ENCODE results near the gene AKT3. TPM values are rescaled to one million over a fixed set of nuclear protein-coding genes. Genes with fewer than 3 reads are reported as not detected.

The AKT3 gene
- total RNA-seq, 1 donor from 2014 or later, result 107 TPM

DNA sequence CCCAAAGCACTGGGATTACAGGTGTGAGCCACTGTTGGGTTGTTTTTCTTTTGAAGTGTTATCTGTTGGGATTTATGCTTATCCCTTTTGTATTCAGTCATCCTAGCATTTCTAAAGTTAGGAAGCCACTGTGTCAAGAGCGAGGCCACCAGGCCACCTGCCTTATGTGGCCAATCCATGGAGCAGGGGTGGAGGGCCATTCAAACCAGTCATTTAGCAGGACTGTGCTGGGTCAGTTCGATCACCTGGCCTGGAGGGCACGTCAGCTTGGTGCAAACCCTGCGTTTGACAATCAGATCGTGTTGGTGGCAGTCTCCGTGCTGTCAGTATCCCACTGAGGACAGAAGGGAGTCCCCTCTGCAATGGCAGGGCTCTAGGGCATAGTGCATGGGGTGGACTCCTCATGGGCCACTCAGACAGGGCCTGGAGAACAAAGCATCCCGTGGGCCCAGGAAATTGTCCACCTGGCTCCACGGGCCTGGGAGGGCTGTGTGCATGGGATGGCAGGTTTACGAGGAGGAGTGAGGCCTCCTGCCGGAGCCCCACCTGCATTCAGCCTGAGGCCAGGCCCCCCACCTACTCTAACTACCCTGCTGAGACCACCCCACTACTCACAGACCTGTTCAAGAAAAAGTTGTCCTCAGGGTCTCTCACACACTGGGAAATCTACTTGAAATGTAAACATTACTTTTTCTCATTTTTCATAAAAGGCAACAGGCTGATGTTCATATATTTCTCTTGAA is 351.9 kb downstream of the AKT3 start:
- DNase-seq (ENCODE audit: extremely low spot score, unreplicated experiment), result peak; percentile 72
- no peaks in the 10 kb centered on the region for H3K27me3 Mint-ChIP-seq (ENCODE audit: unreplicated experiment)
- H3K4me1 Mint-ChIP-seq (ENCODE audit: unreplicated experiment), result peaks cover 7% of the 10 kb centered on the region
- H3K36me3 Mint-ChIP-seq (ENCODE audit: unreplicated experiment), result peaks cover 34% of the 10 kb centered on the region
- TF ChIP-seq, protein P1, sequence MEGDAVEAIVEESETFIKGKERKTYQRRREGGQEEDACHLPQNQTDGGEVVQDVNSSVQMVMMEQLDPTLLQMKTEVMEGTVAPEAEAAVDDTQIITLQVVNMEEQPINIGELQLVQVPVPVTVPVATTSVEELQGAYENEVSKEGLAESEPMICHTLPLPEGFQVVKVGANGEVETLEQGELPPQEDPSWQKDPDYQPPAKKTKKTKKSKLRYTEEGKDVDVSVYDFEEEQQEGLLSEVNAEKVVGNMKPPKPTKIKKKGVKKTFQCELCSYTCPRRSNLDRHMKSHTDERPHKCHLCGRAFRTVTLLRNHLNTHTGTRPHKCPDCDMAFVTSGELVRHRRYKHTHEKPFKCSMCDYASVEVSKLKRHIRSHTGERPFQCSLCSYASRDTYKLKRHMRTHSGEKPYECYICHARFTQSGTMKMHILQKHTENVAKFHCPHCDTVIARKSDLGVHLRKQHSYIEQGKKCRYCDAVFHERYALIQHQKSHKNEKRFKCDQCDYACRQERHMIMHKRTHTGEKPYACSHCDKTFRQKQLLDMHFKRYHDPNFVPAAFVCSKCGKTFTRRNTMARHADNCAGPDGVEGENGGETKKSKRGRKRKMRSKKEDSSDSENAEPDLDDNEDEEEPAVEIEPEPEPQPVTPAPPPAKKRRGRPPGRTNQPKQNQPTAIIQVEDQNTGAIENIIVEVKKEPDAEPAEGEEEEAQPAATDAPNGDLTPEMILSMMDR (IDR thresholded peaks at IDR 0.05), result no peak
- no peaks in the 10 kb centered on the region for H3K9me3 Mint-ChIP-seq (ENCODE audit: unreplicated experiment)
- no peak overlapping the region for H3K27ac Mint-ChIP-seq (ENCODE audit: unreplicated experiment)
- no peak overlapping the region for H3K4me3 Mint-ChIP-seq (ENCODE audit: unreplicated experiment)

DNA sequence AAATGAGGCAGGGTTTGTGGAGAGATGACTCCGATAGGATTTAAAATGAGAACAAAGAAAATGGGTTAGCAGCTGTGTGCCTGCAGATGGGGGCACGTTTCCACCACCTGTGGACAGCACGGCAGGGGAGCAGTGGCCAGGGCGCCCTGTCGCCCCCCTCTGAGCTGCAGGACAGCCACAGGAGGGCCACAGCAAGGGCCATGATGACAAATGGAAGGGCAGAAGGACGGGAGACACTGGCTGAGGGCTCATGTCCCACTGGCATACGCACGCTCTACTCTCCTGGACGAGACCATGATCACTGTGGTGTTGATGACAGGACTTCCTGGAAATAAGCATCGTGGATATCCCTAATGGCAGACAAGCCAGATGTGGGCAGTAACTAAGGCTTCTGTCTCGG is 353.2 kb downstream of the AKT3 start:
- TF ChIP-seq, protein P1 (IDR thresholded peaks at IDR 0.05), result no peak
- Mint-ChIP-seq H3K4me1 (ENCODE audit: unreplicated experiment) (peaks cover 8% of the 10 kb centered on the region), H3K27ac (ENCODE audit: unreplicated experiment) (peak overlapping the region; percentile 31), H3K36me3 (ENCODE audit: unreplicated experiment) (peaks cover 27% of the 10 kb centered on the region), H3K9me3 (ENCODE audit: unreplicated experiment) (no peaks in the 10 kb centered on the region), H3K4me3 (ENCODE audit: unreplicated experiment) (no peak overlapping the region), H3K27me3 (ENCODE audit: unreplicated experiment) (no peaks in the 10 kb centered on the region)
- no peak for DNase-seq (ENCODE audit: extremely low spot score, unreplicated experiment)

DNA sequence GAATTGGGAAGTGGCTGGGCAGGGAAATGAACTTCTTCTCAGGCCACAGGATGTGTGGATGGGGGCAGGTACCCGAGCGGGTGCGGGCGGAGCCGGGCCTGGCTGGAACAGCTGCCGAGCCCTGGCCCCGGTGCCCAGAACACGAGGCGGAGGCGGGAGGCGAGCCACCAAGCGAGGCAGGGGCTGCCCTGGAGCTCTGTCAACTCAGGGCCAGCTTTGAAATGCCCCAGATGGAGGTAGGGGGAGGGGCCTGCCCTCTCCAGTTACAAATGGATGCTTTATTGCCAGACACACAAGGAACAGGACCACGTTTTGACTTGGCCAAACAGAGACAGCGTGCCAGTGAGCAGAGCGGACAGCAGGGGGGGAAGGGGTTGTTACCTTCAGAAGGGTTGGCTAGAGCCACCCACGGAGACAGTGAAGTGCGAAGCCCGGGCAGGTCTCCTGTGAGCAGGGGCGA is 353.8 kb downstream of the AKT3 start:
- TF ChIP-seq, protein P1 (IDR thresholded peaks at IDR 0.05), result no peak
- no peaks in the 10 kb centered on the region for H3K27me3 Mint-ChIP-seq (ENCODE audit: unreplicated experiment)
- H3K4me1 Mint-ChIP-seq (ENCODE audit: unreplicated experiment), result peaks cover 8% of the 10 kb centered on the region
- no peak for DNase-seq (ENCODE audit: extremely low spot score, unreplicated experiment)
- H3K4me3 Mint-ChIP-seq (ENCODE audit: unreplicated experiment), result no peak overlapping the region
- H3K27ac Mint-ChIP-seq (ENCODE audit: unreplicated experiment), result no peak overlapping the region
- H3K9me3 Mint-ChIP-seq (ENCODE audit: unreplicated experiment), result no peaks in the 10 kb centered on the region
- peaks cover 27% of the 10 kb centered on the region for H3K36me3 Mint-ChIP-seq (ENCODE audit: unreplicated experiment)

DNA sequence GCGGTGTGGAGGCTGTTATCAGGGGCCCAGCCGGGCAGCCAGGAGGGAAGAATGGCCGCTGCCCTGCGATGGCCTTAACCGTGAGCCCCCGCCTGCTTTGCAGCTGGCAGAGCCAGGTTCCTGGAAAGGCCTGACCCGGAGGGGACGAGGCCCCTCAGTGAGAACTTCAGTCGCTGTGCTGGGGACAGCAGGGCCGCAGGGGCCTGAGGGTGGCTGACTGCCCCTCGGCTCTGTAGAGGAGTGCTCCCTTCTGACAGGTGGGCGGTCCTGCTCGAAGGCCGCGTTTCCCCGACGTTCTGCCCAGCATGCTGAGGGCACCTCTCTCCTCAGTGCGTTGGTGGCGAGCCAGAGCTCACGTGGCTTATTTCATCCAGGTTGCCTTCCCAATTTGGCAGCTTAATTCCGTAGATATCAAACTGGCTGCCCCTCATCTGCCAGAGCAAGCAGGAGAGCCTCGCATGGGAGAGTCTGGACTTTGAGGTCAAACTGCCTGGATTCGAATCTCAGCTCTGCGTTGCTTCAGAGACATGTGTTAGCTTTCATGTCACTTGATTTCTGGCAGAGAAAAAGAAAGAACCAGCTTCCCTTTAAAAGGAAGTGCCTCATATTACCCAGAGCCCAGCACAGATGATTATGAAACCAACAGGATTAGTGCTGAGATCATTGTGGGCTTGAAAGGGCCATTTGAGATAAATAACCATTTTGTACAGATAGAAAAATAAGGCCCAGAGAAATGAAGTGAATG is 354.4 kb downstream of the AKT3 start:
- Mint-ChIP-seq H3K4me3 (ENCODE audit: unreplicated experiment) (no peak overlapping the region), H3K9me3 (ENCODE audit: unreplicated experiment) (no peaks in the 10 kb centered on the region), H3K27ac (ENCODE audit: unreplicated experiment) (no peak overlapping the region), H3K4me1 (ENCODE audit: unreplicated experiment) (peaks cover 8% of the 10 kb centered on the region), H3K36me3 (ENCODE audit: unreplicated experiment) (peaks cover 27% of the 10 kb centered on the region), H3K27me3 (ENCODE audit: unreplicated experiment) (no peaks in the 10 kb centered on the region)
- TF ChIP-seq, protein P1 (IDR thresholded peaks at IDR 0.05), result no peak
- no peak for DNase-seq (ENCODE audit: extremely low spot score, unreplicated experiment)
